HCT116 (cell line): ENCODE results near the gene CCDC88C. TPM values are rescaled to one million over a fixed set of nuclear protein-coding genes. Genes with fewer than 3 reads are reported as not detected.

Experiments
- ATAC-seq: fragments of 200-7000 bp; cut with Tn5 transposase; 2 replicates; pipeline ENCODE4 v1.9.1; 2020; ENCODE audit warnings: mild to moderate bottlenecking, moderate library complexity
- BruUV-seq: library from RNA; stranded (reverse); fragments of 400-500 nt; replicated peaks from 2 replicates; lab custom pipeline; 2021; lab: Mats Ljungman, UMichigan
- CTCF ChIA-PET: fragments of 300-600 bp; sonication (Branson Sonifier 250); formaldehyde crosslinking; loops from one replicate; lab custom pipeline; 2021; ENCODE audit warnings: antibody characterized with exemption; lab: Charles Lee
- POLR2A ChIA-PET: fragments of 300-600, 350-600 bp; sonication (Branson Sonifier 250); formaldehyde crosslinking; loops from one replicate; lab custom pipeline; 2021; ENCODE audit warnings: antibody characterized with exemption; lab: Charles Lee
- RAD21 ChIA-PET, 2 experiments: fragments of 300-600 bp; sonication (Branson Sonifier 250); formaldehyde crosslinking; loops; one replicate each; lab custom pipeline; 2023; ENCODE audit warnings: low total read pairs in 2 of 2; ENCODE audit not compliant: uncharacterized antibody in 2 of 2, unreplicated experiment in 2 of 2, low non-redundant PET in 1 of 2; lab: Charles Lee
- DNase-seq: peaks from one replicate; pipeline ENCODE4 v3.0.0-alpha.2; 2010; ENCODE audit warnings: low read depth, low spot score
- H2AFZ ChIP-seq: fragments of 200-600 bp; shearing (Covaris generic), sonication (generic); 2 replicates; pipeline ENCODE4 v1.6.1; 2017; ENCODE audit warnings: low read depth, mixed run types, mixed read lengths, antibody characterized with exemption, low read length; ENCODE audit not compliant: poor library complexity, severe bottlenecking
- H3K27ac ChIP-seq: 2 replicates; pipeline ENCODE4 v1.5.1; 2012; ENCODE audit warnings: low read depth, low read length
- H3K27me3 ChIP-seq: fragments of 200-600 bp; sonication (generic); 2 replicates; pipeline ENCODE4 v1.6.1; 2016; ENCODE audit warnings: mixed run types, low read length, mixed read lengths; ENCODE audit not compliant: insufficient read depth
- H3K36me3 ChIP-seq, 2 experiments: fragments of 200-500 bp in 1 of 2; fragments of 200-600 bp in 1 of 2; sonication (Bioruptor generic) in 1 of 2; sonication (generic) in 1 of 2; 2 replicates each; pipeline versions ENCODE4 v1.5.1 to v1.6.1; 2014 to 2016; ENCODE audit warnings: low read length in 2 of 2, inconsistent platforms in 1 of 2, mixed read lengths in 1 of 2, mixed run types in 1 of 2; ENCODE audit not compliant: insufficient read depth in 2 of 2, control insufficient read depth in 1 of 2
- H3K4me1 ChIP-seq, 2 experiments: fragments of 200-600 bp in 1 of 2; sonication (generic) in 1 of 2; 2 replicates each; pipeline versions ENCODE4 v1.5.1 to v1.6.1; 2012 to 2017; ENCODE audit warnings: low read length in 2 of 2, inconsistent platforms in 1 of 2, mild to moderate bottlenecking in 1 of 2, mixed read lengths in 1 of 2, mixed run types in 1 of 2, moderate library complexity in 1 of 2; ENCODE audit not compliant: insufficient read depth in 2 of 2, control insufficient read depth in 1 of 2
- H3K4me2 ChIP-seq: fragments of 200-600 bp; sonication (generic); 2 replicates; pipeline ENCODE4 v1.6.1; 2017; ENCODE audit warnings: mixed run types, low read length, mixed read lengths
- H3K4me3 ChIP-seq, 2 experiments: fragments of 200-600 bp in 1 of 2; sonication (generic) in 1 of 2; replicated peaks in 1 of 2; 2 replicates each; pipeline ENCODE4 v1.5.1; 2011 to 2016; ENCODE audit warnings: low read length in 2 of 2, control low read depth in 1 of 2, low read depth in 1 of 2, mild to moderate bottlenecking in 1 of 2, mixed read lengths in 1 of 2, mixed run types in 1 of 2
- H3K79me2 ChIP-seq: fragments of 200-600 bp; sonication (generic); 2 replicates; pipeline ENCODE4 v1.6.1; 2017; ENCODE audit warnings: mild to moderate bottlenecking, mixed run types, low read length, moderate library complexity, mixed read lengths; ENCODE audit not compliant: insufficient read depth
- H3K9ac ChIP-seq: fragments of 200-600 bp; sonication (generic); 2 replicates; pipeline ENCODE4 v1.6.1; 2016; ENCODE audit warnings: low read length, mixed read lengths
- H3K9me2 ChIP-seq: fragments of 200-600 bp; sonication (generic), shearing (Covaris generic); 2 replicates; pipeline ENCODE4 v1.6.1; 2017; ENCODE audit warnings: mixed run types, mild to moderate bottlenecking, moderate library complexity; ENCODE audit not compliant: insufficient read depth
- H3K9me3 ChIP-seq, 2 experiments: fragments of 200-500 bp in 1 of 2; fragments of 200-600 bp in 1 of 2; sonication (Bioruptor generic) in 1 of 2; sonication (generic) in 1 of 2; 2 replicates each; pipeline ENCODE4 v1.6.1; 2014 to 2017; ENCODE audit warnings: low read length in 2 of 2, mixed read lengths in 2 of 2, inconsistent platforms in 1 of 2, low read depth in 1 of 2, mild to moderate bottlenecking in 1 of 2, mixed run types in 1 of 2, moderate library complexity in 1 of 2; ENCODE audit not compliant: control insufficient read depth in 1 of 2, insufficient read depth in 1 of 2
- H4K20me1 ChIP-seq: fragments of 200-600 bp; sonication (generic), shearing (Covaris generic); 2 replicates; pipeline ENCODE4 v1.6.1; 2017; ENCODE audit warnings: mixed run types, mild to moderate bottlenecking, moderate library complexity; ENCODE audit not compliant: insufficient read depth
- CEBPB ChIP-seq: IDR thresholded peaks from 2 replicates; pipeline ENCODE4 v1.6.1; 2012; ENCODE audit warnings: low read depth
- ELF1 ChIP-seq: IDR thresholded peaks from 2 replicates; pipeline ENCODE4 v1.6.1; 2012; ENCODE audit warnings: low read depth, borderline replicate concordance
- JUND ChIP-seq: IDR thresholded peaks from 2 replicates; pipeline ENCODE4 v1.6.1; 2012
- RAD21 ChIP-seq: IDR thresholded peaks from 2 replicates; pipeline ENCODE4 v1.6.1; 2012; ENCODE audit warnings: low read depth, mild to moderate bottlenecking
- intact Hi-C: fragments of 100-400 bp; cut with micrococcal nuclease; formaldehyde crosslinking; loops from 2 replicates; pipeline ENCODE4 v1.10.0; 2022
- total RNA-seq: library from RNA; stranded (reverse); gene quantifications from one replicate; pipeline ENCODE4 v1.2.1, GENCODE V29; 2021; ENCODE audit not compliant: unreplicated experiment
- TF ChIP-seq, protein P1 (sequence below): IDR thresholded peaks from 2 replicates; pipeline ENCODE4 v1.6.1; 2012
- TF ChIP-seq, protein P2 (sequence below): IDR thresholded peaks from 2 replicates; pipeline ENCODE4 v1.6.1; 2011; ENCODE audit warnings: mild to moderate bottlenecking, low read length, moderate library complexity; ENCODE audit not compliant: insufficient replicate concordance; ENCODE audit errors: extremely low read depth

Gene CCDC88C
- total RNA-seq, 1 experiment from 2014 or later, result 20.8 TPM

DNA sequence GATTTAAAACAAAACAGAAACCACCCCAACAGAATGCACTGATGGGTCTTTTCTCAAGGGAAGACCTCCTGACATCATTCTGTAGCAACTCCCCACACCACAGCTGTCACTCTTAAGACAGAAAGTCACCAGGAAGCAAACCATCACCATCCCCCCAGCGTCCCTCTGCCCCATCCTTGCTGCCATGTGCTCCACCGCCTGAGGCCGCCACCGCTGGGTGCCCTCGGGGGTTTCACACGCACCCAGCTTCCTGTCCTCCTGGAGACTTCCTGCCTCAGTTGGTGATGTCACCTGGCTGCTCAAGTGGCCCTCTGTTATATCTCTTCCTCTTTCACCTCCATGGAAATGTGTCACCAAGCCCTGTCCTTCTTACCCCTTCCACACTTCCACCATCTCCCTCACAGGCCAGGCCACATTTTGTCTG is 101.8 kb downstream of the CCDC88C start:
- no peak overlapping the region for H3K27ac ChIP-seq
- ChIA-PET POLR2A (no interaction called here), CTCF (no interaction called here), RAD21 (no interaction called here)
- peaks cover 4 to 15% of the 10 kb centered on the region in 2 experiments; a peak in 3 of 4 replicates for H3K36me3 ChIP-seq
- intact Hi-C loops, result no loop called here
- H3K9me2 ChIP-seq, result no peaks in the 10 kb centered on the region
- ATAC-seq, result no peak
- H3K4me1 ChIP-seq, result peaks cover 5 to 15% of the 10 kb centered on the region in 2 experiments
- no peaks in the 10 kb centered on the region for H3K27me3 ChIP-seq
- H3K9me3 ChIP-seq, result no peaks in the 10 kb centered on the region
- H3K9ac ChIP-seq, result no peak overlapping the region
- DNase-seq, result no peak
- no peak for TF ChIP-seq RAD21
- TF ChIP-seq, protein P1, sequence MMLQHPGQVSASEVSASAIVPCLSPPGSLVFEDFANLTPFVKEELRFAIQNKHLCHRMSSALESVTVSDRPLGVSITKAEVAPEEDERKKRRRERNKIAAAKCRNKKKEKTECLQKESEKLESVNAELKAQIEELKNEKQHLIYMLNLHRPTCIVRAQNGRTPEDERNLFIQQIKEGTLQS, result no peak
- H3K4me3 ChIP-seq, result no peak overlapping the region
- no peaks in the 10 kb centered on the region for H3K79me2 ChIP-seq
- H4K20me1 ChIP-seq, result no peaks in the 10 kb centered on the region
- no peak overlapping the region for H3K4me2 ChIP-seq
- BruUV-seq, result no TSS peak
- no peak overlapping the region for H2AFZ ChIP-seq

DNA sequence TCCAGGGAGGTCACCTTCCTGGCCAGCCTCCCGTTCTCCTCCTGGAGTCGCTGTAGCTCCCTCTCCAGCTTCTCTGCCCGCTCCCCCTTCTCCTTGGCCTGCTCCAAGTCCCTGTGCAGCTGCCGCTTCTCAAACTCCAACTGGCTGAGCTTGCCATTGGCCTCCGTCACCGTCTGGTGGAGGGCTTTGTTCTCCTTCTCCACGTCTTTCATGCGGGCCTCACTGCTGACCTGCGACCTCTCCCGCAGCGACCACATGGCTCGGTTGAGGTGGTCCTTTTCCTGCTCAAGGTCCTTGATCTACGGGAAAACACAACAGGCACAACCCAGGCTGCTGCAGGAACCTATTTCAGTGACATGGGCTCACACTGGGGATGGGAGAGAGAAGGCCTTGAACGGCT is 103.8 kb downstream of the CCDC88C start:
- no peak for TF ChIP-seq ELF1
- no peak for TF ChIP-seq JUND
- TF ChIP-seq, protein P2, sequence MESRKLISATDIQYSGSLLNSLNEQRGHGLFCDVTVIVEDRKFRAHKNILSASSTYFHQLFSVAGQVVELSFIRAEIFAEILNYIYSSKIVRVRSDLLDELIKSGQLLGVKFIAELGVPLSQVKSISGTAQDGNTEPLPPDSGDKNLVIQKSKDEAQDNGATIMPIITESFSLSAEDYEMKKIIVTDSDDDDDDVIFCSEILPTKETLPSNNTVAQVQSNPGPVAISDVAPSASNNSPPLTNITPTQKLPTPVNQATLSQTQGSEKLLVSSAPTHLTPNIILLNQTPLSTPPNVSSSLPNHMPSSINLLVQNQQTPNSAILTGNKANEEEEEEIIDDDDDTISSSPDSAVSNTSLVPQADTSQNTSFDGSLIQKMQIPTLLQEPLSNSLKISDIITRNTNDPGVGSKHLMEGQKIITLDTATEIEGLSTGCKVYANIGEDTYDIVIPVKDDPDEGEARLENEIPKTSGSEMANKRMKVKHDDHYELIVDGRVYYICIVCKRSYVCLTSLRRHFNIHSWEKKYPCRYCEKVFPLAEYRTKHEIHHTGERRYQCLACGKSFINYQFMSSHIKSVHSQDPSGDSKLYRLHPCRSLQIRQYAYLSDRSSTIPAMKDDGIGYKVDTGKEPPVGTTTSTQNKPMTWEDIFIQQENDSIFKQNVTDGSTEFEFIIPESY, result no peak
- TF ChIP-seq CEBPB, result no peak
- RAD21 ChIA-PET, result no interaction called here
- Histone ChIP-seq H3K27ac (no peak overlapping the region), H4K20me1 (no peaks in the 10 kb centered on the region), H3K79me2 (no peaks in the 10 kb centered on the region), H3K4me1 (peaks cover 5 to 15% of the 10 kb centered on the region in 2 experiments), H3K4me3 (no peak overlapping the region), H3K9me2 (no peaks in the 10 kb centered on the region), H3K27me3 (no peaks in the 10 kb centered on the region), H2AFZ (no peak overlapping the region), H3K36me3 (peaks cover 4 to 6% of the 10 kb centered on the region in 2 experiments; a peak in 3 of 4 replicates), H3K9ac (no peak overlapping the region), H3K4me2 (no peak overlapping the region), H3K9me3 (no peaks in the 10 kb centered on the region)
- POLR2A ChIA-PET, result no interaction called here
- intact Hi-C loops, result no loop called here
- CTCF ChIA-PET, result interaction anchor here (1.6 kb wide), 1 partner anchor 10 kb away, joined by 5 read pairs; no protein-coding TSS in a partner anchor
- no TSS peak for BruUV-seq
- no peak for DNase-seq
- no peak for ATAC-seq
